ENCODE data around the gene HNRNPR. TPM values are rescaled to one million over a fixed set of nuclear protein-coding genes. Genes with fewer than 3 reads are reported as not detected.

The HNRNPR gene
- total and polyA plus RNA-seq, 9 of the 15 experiments (the other 6 are each of a cell fraction or from before 2014, with no cell fraction given), result 80.9 to 372 (median 301) TPM

- no peak for TF ChIP-seq HDAC3 (IDR thresholded peaks at IDR 0.05; ENCODE audit: borderline replicate concordance, partially characterized antibody)
- no peak for TF ChIP-seq CSDE1 (IDR thresholded peaks at IDR 0.05)
- no peak for TF ChIP-seq NR4A1 (CRISPR knock-in tag; IDR thresholded peaks at IDR 0.05)
- TF ChIP-seq NR4A1 (tag; IDR thresholded peaks at IDR 0.05), result no peak
- no peak for TF ChIP-seq ZNF57 (CRISPR knock-in tag; IDR thresholded peaks at IDR 0.05)
- TF ChIP-seq POLR2AphosphoS2 (IDR thresholded peaks at IDR 0.05; ENCODE audit: low read length), result no peak
- no peak for TF ChIP-seq HINFP (tag; conservative IDR thresholded peaks at IDR 0.05; ENCODE audit: low read depth)
- TF ChIP-seq ZBTB26 (CRISPR knock-in tag; IDR thresholded peaks at IDR 0.05), result no peak
- TF ChIP-seq YY1 (IDR thresholded peaks at IDR 0.05; ENCODE audit: borderline replicate concordance in 1 of 3, control insufficient read depth in 1 of 3, extremely low read depth in 1 of 3, insufficient read depth in 3 of 3, insufficient read length in 1 of 3, insufficient replicate concordance in 2 of 3, low read depth in 1 of 3, low read length in 2 of 3), result no peak
- TF ChIP-seq ZNF511 (CRISPR knock-in tag; IDR thresholded peaks at IDR 0.05), result 0 out of 2 replicates have a peak, but pooled peaks have one; percentile 29
- TF ChIP-seq PHF20 (IDR thresholded peaks at IDR 0.05; ENCODE audit: partially characterized antibody), result no peak
- TF ChIP-seq GATA2 (CRISPR knock-in tag; IDR thresholded peaks at IDR 0.05), result peak; percentile 8; the same call in 1 of the 2 replicates
- peak; percentile 56; the same call in 1 of the 2 replicates for TF ChIP-seq ZBTB33 (CRISPR knock-in tag; IDR thresholded peaks at IDR 0.05)
- no peak for TF ChIP-seq CAMTA2 (CRISPR knock-in tag; conservative IDR thresholded peaks at IDR 0.05)
- no peak for TF ChIP-seq XRCC5 (IDR thresholded peaks at IDR 0.05; ENCODE audit: low read depth, low read length)
- no peak for TF ChIP-seq POLR3G (IDR thresholded peaks at IDR 0.05; ENCODE audit: extremely low read depth, insufficient read length, insufficient replicate concordance)
- no peak for TF ChIP-seq NUFIP1 (IDR thresholded peaks at IDR 0.05; ENCODE audit: partially characterized antibody)
- TF ChIP-seq TEAD4 (IDR thresholded peaks at IDR 0.05; ENCODE audit: low read length), result 0 out of 2 replicates have a peak, but pooled peaks have one; percentile 0
- TF ChIP-seq TEAD4 (CRISPR knock-in tag; IDR thresholded peaks at IDR 0.05; ENCODE audit: borderline replicate concordance), result no peak
- TF ChIP-seq IFI16 (CRISPR knock-in tag; IDR thresholded peaks at IDR 0.05), result no peak
- no peak for TF ChIP-seq MTA2 (IDR thresholded peaks at IDR 0.05; ENCODE audit: low read depth)
- no peak for TF ChIP-seq ZNF551 (CRISPR knock-in tag; IDR thresholded peaks at IDR 0.05)
- TF ChIP-seq TARDBP (IDR thresholded peaks at IDR 0.05), result no peak
- no peak for TF ChIP-seq RHOXF2B (CRISPR knock-in tag; conservative IDR thresholded peaks at IDR 0.05)
- no peak for TF ChIP-seq ZNF232 (CRISPR knock-in tag; IDR thresholded peaks at IDR 0.05)
- TF ChIP-seq ZNF77 (CRISPR knock-in tag; IDR thresholded peaks at IDR 0.05), result no peak
- TF ChIP-seq ZNF785 (CRISPR knock-in tag; IDR thresholded peaks at IDR 0.05), result no peak
These were observed 41.1 kb upstream of the HNRNPR start (continued) for GRCh38 chr1:23385119-23385621.

Measured in K562 (cell line).